Measurements from ENCODE around the gene IFITM1.
A peak's percentile ranks its signal among the peaks of the same experiment; 100 is the strongest.
"Not testable (repeated sequence)": the region's sequence is repeated elsewhere in the genome, so short reads cannot be mapped to it uniquely, and the experiment has no call there.

IFITM1 gene

GRCh38 chr11:350033-350722 lies 36.3 kb downstream of the IFITM1 start:
- not testable (repeated sequence) for DNase-seq

DNA sequence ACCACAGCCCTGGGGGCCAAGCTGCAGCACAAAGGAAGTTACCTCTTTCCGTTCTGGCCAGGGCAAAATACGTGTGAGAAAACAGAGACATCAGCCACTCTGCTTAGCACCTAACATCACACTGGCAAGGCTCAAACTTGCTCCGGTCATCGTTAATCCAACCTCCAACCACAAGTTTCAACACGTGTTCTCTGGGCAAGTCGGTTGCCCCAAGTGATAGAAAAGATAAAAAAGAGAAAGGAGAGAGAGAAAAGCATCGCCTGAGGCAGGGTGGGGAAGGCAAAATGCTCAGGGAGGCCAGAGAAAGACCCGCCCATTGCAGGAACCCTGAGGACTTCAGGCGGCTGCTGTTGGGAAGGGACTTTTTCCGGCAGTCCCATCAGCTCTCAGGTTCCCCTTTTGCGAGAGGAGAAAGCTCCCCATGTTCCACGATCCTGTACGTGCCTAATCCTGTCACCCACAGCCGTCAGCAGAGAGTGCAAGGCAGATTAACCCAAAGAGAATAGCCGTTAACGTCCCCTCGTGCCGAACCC lies 36.9 kb downstream of the IFITM1 start:
- no peak for DNase-seq

DNA sequence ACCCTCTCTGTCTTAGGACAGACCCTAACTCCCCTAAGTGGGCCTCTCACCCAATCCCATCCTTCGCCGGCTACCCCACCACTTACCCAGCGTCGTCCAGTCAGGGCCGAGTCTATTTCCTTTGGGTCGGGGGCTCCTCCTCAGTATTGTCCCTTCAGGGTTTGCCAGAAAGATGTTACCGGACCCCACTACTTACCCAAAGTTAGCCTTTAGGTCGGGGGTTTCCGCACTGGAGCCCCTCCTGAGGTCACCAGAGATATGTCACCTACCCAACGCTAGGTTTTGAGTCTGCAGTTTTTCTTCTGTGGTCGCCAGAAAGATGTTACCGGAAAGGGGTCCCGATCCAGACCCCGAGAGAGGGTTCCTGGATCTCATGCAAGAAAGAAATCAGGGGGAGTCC lies 37.6 kb downstream of the IFITM1 start:
- DNase-seq: no peak

DNA sequence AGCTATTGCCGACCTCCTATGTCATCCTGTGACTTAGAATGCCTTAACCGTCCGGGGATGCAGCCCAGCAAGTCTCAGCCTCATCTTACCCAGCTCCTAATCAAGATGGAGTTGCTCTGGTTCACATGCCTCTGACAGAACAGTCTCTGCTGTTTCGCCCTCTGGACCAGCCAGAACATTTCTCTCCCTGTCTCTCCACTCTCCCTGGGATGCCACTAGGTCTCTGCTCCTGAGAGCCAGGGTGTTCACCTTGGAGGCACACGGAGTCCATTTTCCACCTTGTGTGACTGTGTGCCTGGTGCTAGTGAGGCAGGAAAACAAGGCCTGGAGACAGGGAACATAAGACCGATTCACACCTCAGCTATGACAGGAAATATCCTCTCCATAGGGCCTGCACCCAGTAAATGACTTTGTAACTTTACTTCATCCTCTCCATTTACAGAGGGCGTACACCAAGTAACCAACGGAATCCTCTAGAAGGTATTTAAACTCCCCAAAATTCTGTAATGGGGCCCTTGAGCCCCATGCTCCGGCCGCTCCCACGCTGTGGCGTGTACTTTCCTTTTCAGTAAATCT lies 38.7 kb downstream of the IFITM1 start:
- DNase-seq: no peak

GRCh38 chr11:353179-353873 lies 39.5 kb downstream of the IFITM1 start:
- no peak for DNase-seq

DNA sequence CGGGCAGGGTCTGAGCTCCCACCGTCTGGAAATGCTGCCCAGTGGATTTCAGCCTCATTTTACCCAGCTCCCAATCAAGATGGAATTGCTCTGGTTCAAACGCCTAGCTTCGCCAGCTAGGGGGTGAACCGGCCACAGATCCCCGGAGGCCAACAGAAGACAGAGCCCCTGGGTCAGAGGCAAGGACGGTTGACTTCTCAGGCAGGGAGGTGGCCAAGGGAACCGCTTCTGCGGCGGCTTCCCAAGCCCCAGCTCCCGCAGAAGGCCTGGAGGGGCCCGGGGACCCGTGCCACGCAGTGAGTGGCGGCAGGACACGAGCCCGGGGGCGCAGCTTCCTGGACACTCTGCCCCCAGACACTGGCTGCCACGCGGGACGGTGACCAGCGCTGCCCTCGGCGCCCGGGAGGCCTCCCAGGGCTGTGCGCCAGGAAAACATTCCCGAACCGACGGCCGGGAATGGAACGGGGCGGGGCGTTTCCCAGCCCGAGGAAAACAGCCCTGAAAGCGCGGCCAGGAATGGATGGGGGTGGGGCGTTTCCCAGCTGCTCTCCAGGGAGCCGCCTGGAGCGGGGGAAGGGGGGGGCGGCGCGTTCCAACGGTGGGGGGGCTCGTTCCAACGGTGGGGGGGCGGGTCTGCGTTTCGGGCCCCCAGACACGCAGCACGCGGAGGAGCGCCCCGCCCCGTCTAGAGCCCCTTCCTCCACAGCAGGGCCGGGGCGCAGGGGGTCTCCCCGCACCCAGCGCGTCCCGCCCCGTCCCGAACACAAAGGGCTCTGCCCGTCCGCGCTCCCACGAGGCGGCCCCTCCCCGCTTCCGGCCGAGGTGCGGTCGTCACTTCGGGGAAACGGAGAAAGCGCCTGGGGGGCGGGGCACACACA lies 42.0 kb downstream of the IFITM1 start:
- peak; percentile 87 to 92 for DNase-seq

DNA sequence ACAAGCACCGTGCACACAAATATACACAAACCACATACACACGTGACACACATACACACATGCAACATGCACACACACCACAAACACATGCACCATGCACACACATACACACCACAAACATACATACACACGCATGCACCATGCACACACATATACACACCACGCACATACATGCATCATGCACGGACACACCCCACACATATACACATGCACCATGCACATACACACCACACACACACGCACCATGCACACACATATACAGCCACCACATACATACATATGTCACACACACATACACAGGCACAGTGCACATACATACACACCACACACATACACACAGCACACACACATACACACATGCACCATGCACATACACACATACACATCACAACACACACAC lies 42.8 kb downstream of the IFITM1 start:
- no peak for DNase-seq

DNA sequence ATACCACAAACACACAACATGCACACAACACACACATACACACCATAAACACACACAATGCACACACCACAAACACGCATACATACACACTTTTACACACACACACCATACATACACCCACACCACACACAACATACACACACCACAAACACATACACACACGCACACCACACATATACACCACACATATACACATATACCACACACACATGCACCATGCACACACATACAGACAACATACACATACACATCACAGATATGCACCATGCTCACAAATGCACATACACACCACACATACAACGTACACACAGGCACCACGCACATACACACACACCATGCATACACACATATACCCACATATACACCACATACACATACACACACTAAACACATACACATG lies 43.7 kb downstream of the IFITM1 start:
- DNase-seq: no peak

GRCh38 chr11:358129-358800 lies 44.4 kb downstream of the IFITM1 start:
- DNase-seq: no peak

DNA sequence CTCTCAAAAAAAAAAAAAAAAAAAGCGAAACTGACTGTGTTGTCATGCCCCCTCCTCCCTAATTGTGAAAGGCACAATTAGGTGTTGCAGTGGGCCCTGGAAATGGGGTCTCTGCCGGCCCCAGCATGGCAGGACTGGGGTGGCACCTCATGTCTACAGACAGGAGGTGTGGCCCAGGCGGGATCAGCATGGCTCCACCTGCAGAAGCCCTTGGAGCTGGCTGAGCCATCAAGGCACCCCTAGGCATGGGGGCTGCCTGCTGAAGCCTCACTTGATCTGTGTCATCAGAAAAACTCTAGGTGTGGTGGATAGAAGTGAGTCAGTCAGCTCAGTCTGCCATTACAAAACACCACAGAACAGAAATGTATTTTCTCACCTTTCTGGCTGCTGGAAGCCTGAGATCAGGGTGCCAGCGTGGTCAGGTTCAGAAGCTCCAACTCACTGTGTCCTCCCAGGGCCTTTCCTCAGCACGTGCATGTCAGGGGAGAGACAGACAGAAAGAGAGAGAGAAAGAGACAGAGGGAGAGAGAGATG lies 45.4 kb downstream of the IFITM1 start:
- DNase-seq: peak in 1 of 2 experiments; percentile 27

DNA sequence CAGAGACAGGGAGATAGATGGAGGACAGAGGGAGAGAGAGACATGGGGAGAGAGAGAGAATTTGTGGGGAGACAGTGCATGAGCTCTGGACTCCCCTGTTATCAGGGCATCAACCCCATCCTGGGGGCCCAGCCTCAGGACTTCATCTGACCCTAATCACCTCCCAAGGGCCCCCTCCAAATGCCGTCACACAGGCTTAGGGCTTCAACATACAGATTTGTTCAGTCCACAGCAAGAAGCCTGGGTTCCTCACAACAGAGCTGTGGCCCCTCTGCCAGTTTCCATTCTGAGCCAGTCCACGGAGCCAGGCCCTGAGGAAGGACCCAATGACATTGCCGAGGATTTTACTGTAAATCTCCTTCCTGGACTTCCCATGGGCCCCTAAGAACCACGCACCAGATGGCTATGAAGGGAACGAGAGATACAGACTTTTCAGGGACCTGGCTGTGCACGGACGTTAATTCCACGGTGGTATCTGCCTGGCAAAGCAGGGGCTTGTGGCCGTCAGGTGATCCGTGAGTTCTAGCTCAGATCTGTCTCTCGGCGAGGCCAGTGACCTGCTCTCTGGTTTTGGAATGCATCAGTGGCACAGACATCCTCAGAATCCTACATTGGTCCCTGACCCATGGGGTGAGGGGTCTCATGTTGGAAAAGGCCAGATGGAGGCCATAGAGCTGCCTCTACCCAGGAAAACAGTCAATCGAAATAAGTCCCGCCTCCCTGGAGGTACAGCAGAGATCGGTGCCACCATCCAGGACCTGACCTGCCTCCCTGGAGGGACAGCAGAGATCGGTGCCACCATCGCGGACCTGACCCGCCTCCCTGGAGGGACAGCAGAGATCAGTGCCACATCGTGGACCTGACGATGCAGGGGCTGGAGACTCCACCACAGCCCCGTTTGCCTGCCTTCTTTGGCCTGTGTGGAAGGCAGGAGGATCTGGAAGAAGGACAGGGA lies 46.8 kb downstream of the IFITM1 start:
- DNase-seq: no peak

GRCh38 chr11:362642-363442 lies 49.0 kb downstream of the IFITM1 start:
- DNase-seq: no peak

- DNase-seq: not testable (repeated sequence)
Observed at GRCh38 chr11:363443-363805, 49.6 kb downstream of the IFITM1 start.

DNA sequence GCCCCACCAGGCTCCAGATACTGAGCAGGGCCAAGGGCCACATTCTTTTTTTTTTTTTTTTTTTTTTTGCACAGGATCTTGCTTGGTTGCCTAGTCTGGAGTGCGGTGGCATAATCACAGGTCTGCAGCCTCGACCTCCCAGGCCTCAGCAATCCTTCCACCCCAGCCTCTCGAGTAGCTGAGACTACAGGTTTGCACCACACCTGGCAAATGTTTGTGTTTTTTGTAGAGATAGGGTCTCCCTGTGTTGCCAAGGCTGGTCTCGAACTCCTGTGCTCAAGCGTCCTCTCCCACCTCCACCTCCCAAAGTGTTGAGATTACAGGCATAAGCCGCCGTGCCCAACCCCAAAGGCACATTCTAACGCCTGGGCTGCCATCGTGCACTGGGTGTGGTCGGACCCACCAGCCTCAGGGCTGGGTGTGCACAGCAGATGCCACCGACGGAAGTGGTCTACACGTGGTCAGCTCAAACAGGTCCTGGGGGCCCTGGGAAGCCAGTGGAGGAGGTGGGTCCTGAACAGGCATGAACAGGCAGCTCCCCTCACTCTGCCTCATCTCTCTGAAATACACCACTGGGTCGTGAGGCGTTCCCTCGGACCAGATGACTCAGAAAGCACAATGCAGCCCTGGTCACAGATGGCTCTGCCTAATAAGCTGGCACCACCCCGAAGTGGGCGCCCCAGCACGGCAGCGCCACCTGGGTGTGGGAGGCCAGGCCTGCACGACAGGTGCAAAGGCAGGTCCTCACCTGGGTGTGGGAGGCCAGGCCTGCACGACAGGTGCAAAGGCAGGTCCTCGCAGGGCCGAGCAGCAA lies 50.3 kb downstream of the IFITM1 start:
- DNase-seq: peak; percentile 48 to 61

All from stimulated activated CD4-positive, alpha-beta T cell treated with anti-CD3 and anti-CD28 coated beads, Interleukin-4, amount 100 ng/mL, for 4 hours (primary cell).